GM12801 (cell line): Measurements from ENCODE around the gene FHDC1.

Experiments
- CTCF ChIP-seq: IDR thresholded peaks from one replicate; pipeline ENCODE4 v1.5.1; 2011; ENCODE audit warnings: control low read depth; ENCODE audit not compliant: insufficient read length; ENCODE audit errors: extremely low read depth

FHDC1 gene

GRCh38 chr4:152943672-152944071 is 7.5 kb downstream of the FHDC1 start:
- TF ChIP-seq CTCF = no peak

GRCh38 chr4:152944666-152945320 is 8.7 kb downstream of the FHDC1 start:
- no peak for TF ChIP-seq CTCF

GRCh38 chr4:152945639-152946038 is 9.5 kb downstream of the FHDC1 start:
- TF ChIP-seq CTCF = no peak

- no peak for TF ChIP-seq CTCF
These were observed 10.3 kb downstream of the FHDC1 start for GRCh38 chr4:152946446-152946845.

- TF ChIP-seq CTCF = no peak
These were observed 11.2 kb downstream of the FHDC1 start for GRCh38 chr4:152947311-152947710.

- no peak for TF ChIP-seq CTCF
These were observed 13.8 kb downstream of the FHDC1 start for GRCh38 chr4:152949930-152950329.

GRCh38 chr4:152950402-152951274 is 14.5 kb downstream of the FHDC1 start:
- TF ChIP-seq CTCF = no peak
